ENCODE results near the gene TNNI3. TPM values are rescaled to one million over a fixed set of nuclear protein-coding genes. Genes with fewer than 3 reads are reported as not detected.

Gene TNNI3
- total and polyA plus RNA-seq, 4 donors = 1.2 to 4.8 (median 3.3) TPM

- Histone ChIP-seq H3K4me1 (ENCODE audit: control insufficient read depth in 5 of 5, insufficient read depth in 5 of 5, low read length in 5 of 5) (peaks cover 0 to 2% (median 0%) of the 10 kb centered on the region in 5 donors), H3K9ac (ENCODE audit: insufficient read depth in 1 of 2, low read length in 2 of 2) (no peak overlapping the region)
Observed at GRCh38 chr19:55137915-55138314, 19.6 kb downstream of the TNNI3 start.

GRCh38 chr19:55136399-55137102 lies 21.0 kb downstream of the TNNI3 start:
- Histone ChIP-seq H3K27ac (ENCODE audit: low read depth in 1 of 2, low read length in 1 of 2) (no peak overlapping the region), H3K36me3 (ENCODE audit: control insufficient read depth in 4 of 4, insufficient read depth in 4 of 4, low read length in 4 of 4) (no peaks in the 10 kb centered on the region), H3K9ac (ENCODE audit: insufficient read depth in 1 of 2, low read length in 2 of 2) (no peak overlapping the region), H3K4me1 (ENCODE audit: control insufficient read depth in 5 of 5, insufficient read depth in 5 of 5, low read length in 5 of 5) (peaks cover 0 to 2% (median 0%) of the 10 kb centered on the region in 5 donors), H3K9me3 (ENCODE audit: control insufficient read depth in 4 of 4, insufficient read depth in 3 of 4, low read length in 3 of 4) (no peaks in the 10 kb centered on the region), H3K4me3 (no peak overlapping the region), H3K27me3 (ENCODE audit: control insufficient read depth in 3 of 3, insufficient read depth in 3 of 3, low read length in 2 of 3) (peaks cover 0 to 3% (median 0%) of the 10 kb centered on the region in 3 donors)
- 77 to 84% methylated on average over 17 of the region's 17 CpGs for WGBS, 2 donors
- ATAC-seq (ENCODE audit: insufficient read depth, low FRiP score) = no peak
- no peak for TF ChIP-seq CTCF (IDR thresholded peaks at IDR 0.05; ENCODE audit: control extremely low read depth, extremely low read depth)
- DNase-seq = no peak

More at GRCh38 chr19:55137915-55138314, 19.6 kb downstream of the TNNI3 start:
- ATAC-seq (ENCODE audit: insufficient read depth, low FRiP score) = no peak
- Histone ChIP-seq H3K36me3 (ENCODE audit: control insufficient read depth in 4 of 4, insufficient read depth in 4 of 4, low read length in 4 of 4) (no peaks in the 10 kb centered on the region), H3K4me3 (no peak overlapping the region), H3K9me3 (ENCODE audit: control insufficient read depth in 4 of 4, insufficient read depth in 3 of 4, low read length in 3 of 4) (no peaks in the 10 kb centered on the region), H3K27me3 (ENCODE audit: control insufficient read depth in 3 of 3, insufficient read depth in 3 of 3, low read length in 2 of 3) (peaks cover 0 to 5% (median under 1%) of the 10 kb centered on the region in 3 donors), H3K27ac (ENCODE audit: low read depth in 1 of 2, low read length in 1 of 2) (no peak overlapping the region)
- DNase-seq = no peak
- TF ChIP-seq CTCF (IDR thresholded peaks at IDR 0.05; ENCODE audit: control extremely low read depth, extremely low read depth) = no peak
- 41 to 63% methylated on average over 9 of the region's 9 CpGs for WGBS, 2 donors

GRCh38 chr19:55134736-55135135 lies 22.8 kb downstream of the TNNI3 start:
- H3K27ac ChIP-seq (ENCODE audit: low read depth in 1 of 2, low read length in 1 of 2) = no peak overlapping the region
- no peaks in the 10 kb centered on the region for H3K36me3 ChIP-seq (ENCODE audit: control insufficient read depth in 4 of 4, insufficient read depth in 4 of 4, low read length in 4 of 4)
- 3 to 8% methylated on average over 1 to 2 of the region's 3 CpGs for whole genome bisulfite sequencing, 2 donors
- no peak overlapping the region for H3K4me3 ChIP-seq
- no peak for TF ChIP-seq CTCF (IDR thresholded peaks at IDR 0.05; ENCODE audit: control extremely low read depth, extremely low read depth)
- DNase-seq (no peak), ATAC-seq (ENCODE audit: insufficient read depth, low FRiP score) (no peak)
- peaks cover 0 to 6% (median 0%) of the 10 kb centered on the region in 3 donors for H3K27me3 ChIP-seq (ENCODE audit: control insufficient read depth in 3 of 3, insufficient read depth in 3 of 3, low read length in 2 of 3)
- H3K9me3 ChIP-seq (ENCODE audit: control insufficient read depth in 4 of 4, insufficient read depth in 3 of 4, low read length in 3 of 4) = no peaks in the 10 kb centered on the region
- peaks cover 0 to 2% (median 0%) of the 10 kb centered on the region in 5 donors for H3K4me1 ChIP-seq (ENCODE audit: control insufficient read depth in 5 of 5, insufficient read depth in 5 of 5, low read length in 5 of 5)
- no peak overlapping the region for H3K9ac ChIP-seq (ENCODE audit: insufficient read depth in 1 of 2, low read length in 2 of 2)

Data from lung (tissue), 12 donors.